ENCODE measurements around the gene PTK6.
"Not testable (repeated sequence)": the region's sequence is repeated elsewhere in the genome, so short reads cannot be mapped to it uniquely, and the experiment has no call there.

Gene PTK6

GRCh38 chr20:63560333-63560805 is 23.2 kb upstream of the PTK6 start:
- Histone ChIP-seq H3K4me1 (ENCODE audit: control insufficient read depth, insufficient read depth, low read length) (no peaks in the 10 kb centered on the region), H3K9me3 (ENCODE audit: control insufficient read depth, insufficient read depth, low read depth, low read length) (no peaks in the 10 kb centered on the region), H3K27ac (ENCODE audit: extremely low read depth, low read depth, low read length) (no peak overlapping the region), H3K36me3 (ENCODE audit: control insufficient read depth in 2 of 2, insufficient read depth in 1 of 2, low read length in 2 of 2) (peaks cover 0 to 36% of the 10 kb centered on the region in 2 experiments; a peak in 1 of 3 replicates), H3K4me3 (ENCODE audit: low read depth, low read length) (no peak overlapping the region)
- CTCF ChIA-PET = no interaction called here
- POLR2A ChIA-PET = interaction anchor here (1.5 kb wide), 1 partner anchor 14 kb away, joined by 4 read pairs; the partner anchor contains the start of gene HELZ2
- TF ChIP-seq MZF1 (tag by site-specific recombination; IDR thresholded peaks at IDR 0.05; ENCODE audit: borderline replicate concordance) = no peak
- no peak for TF ChIP-seq ZBTB8A (tag by site-specific recombination; IDR thresholded peaks at IDR 0.05)
- TF ChIP-seq ZNF138 (tag by site-specific recombination; IDR thresholded peaks at IDR 0.05; ENCODE audit: borderline replicate concordance) = no peak
- TF ChIP-seq ZNF155 (tag by site-specific recombination; IDR thresholded peaks at IDR 0.05) = no peak
- no peak for TF ChIP-seq ZNF473 (tag by site-specific recombination; IDR thresholded peaks at IDR 0.05)
- TF ChIP-seq ZBTB48 (tag by site-specific recombination; IDR thresholded peaks at IDR 0.05) = no peak
- TF ChIP-seq ZNF423 (tag by site-specific recombination; IDR thresholded peaks at IDR 0.05) = no peak
- no peak for TF ChIP-seq KLF16 (tag by site-specific recombination; IDR thresholded peaks at IDR 0.05)
- no peak for TF ChIP-seq PBX3 (CRISPR knock-in tag; IDR thresholded peaks at IDR 0.05)
- no peak for TF ChIP-seq ZSCAN16 (tag by site-specific recombination; IDR thresholded peaks at IDR 0.05)
- no peak for TF ChIP-seq ZNF211 (tag by site-specific recombination; IDR thresholded peaks at IDR 0.05; ENCODE audit: low read depth)

- H3K36me3 ChIP-seq (ENCODE audit: control insufficient read depth in 2 of 2, insufficient read depth in 1 of 2, low read length in 2 of 2) = peaks cover 0 to 34% of the 10 kb centered on the region in 2 experiments; a peak in 1 of 3 replicates
- H3K4me3 ChIP-seq (ENCODE audit: low read depth, low read length); H3K4me1 ChIP-seq (ENCODE audit: control insufficient read depth, insufficient read depth, low read length); H3K9me3 ChIP-seq (ENCODE audit: control insufficient read depth, insufficient read depth, low read depth, low read length); CTCF ChIA-PET; H3K27ac ChIP-seq (ENCODE audit: extremely low read depth, low read depth, low read length); POLR2A ChIA-PET: not testable (repeated sequence)
Observed at GRCh38 chr20:63559485-63560332, 22.5 kb upstream of the PTK6 start.

- Histone ChIP-seq H3K36me3 (ENCODE audit: control insufficient read depth in 2 of 2, insufficient read depth in 1 of 2, low read length in 2 of 2) (peaks cover 0 to 29% of the 10 kb centered on the region in 2 experiments; a peak in 1 of 3 replicates), H3K4me1 (ENCODE audit: control insufficient read depth, insufficient read depth, low read length) (no peaks in the 10 kb centered on the region), H3K9me3 (ENCODE audit: control insufficient read depth, insufficient read depth, low read depth, low read length) (no peaks in the 10 kb centered on the region), H3K27ac (ENCODE audit: extremely low read depth, low read depth, low read length) (no peak overlapping the region), H3K4me3 (ENCODE audit: low read depth, low read length) (no peak overlapping the region)
- POLR2A ChIA-PET = no interaction called here
- CTCF ChIA-PET = no interaction called here
- TF ChIP-seq KLF9 (tag by site-specific recombination; IDR thresholded peaks at IDR 0.05; ENCODE audit: low read depth) (no peak), HOXD13 (CRISPR knock-in tag; IDR thresholded peaks at IDR 0.05; ENCODE audit: borderline replicate concordance) (no peak), KLF8 (tag by site-specific recombination; IDR thresholded peaks at IDR 0.05) (0 out of 2 replicates have a peak, but pooled peaks have one; percentile 2), AEBP2 (tag by site-specific recombination; IDR thresholded peaks at IDR 0.05; ENCODE audit: borderline replicate concordance) (no peak)
Observed at GRCh38 chr20:63558804-63559484, 21.8 kb upstream of the PTK6 start.

All from HEK293 (cell line).